SKM-1 (cell line): ENCODE results near the gene PCSK4.
"Not testable (repeated sequence)": the region's sequence is repeated elsewhere in the genome, so short reads cannot be mapped to it uniquely, and the experiment has no call there.

ENCODE experiments used
- DNase-seq: peaks from one replicate; lab custom pipeline; 2025; ENCODE audit not compliant: unreplicated experiment; lab: John Stamatoyannopoulos, UW

Gene PCSK4

GRCh38 chr19:1439525-1440417, 50.4 kb downstream of the PCSK4 start:
- not testable (repeated sequence) for DNase-seq

- DNase-seq: no peak
Measured at GRCh38 chr19:1438933-1439354, 51.2 kb downstream of the PCSK4 start.

- DNase-seq: peak; percentile 92
Measured at GRCh38 chr19:1438035-1438932, 51.9 kb downstream of the PCSK4 start, which contains the start of gene RPS15. Gene RPS15 (plus strand): TSS chr19:1438396. CDS start chr19:1438426, 30 bp downstream.

- no peak for DNase-seq
Measured at GRCh38 chr19:1437609-1438008, 52.5 kb downstream of the PCSK4 start.

- no peak for DNase-seq
Measured at GRCh38 chr19:1435378-1435989, 54.7 kb downstream of the PCSK4 start.

- no peak for DNase-seq
Measured at GRCh38 chr19:1434577-1435060, 55.5 kb downstream of the PCSK4 start.

- no peak for DNase-seq
Measured at GRCh38 chr19:1434040-1434366, 56.1 kb downstream of the PCSK4 start.

GRCh38 chr19:1433119-1434039, 56.8 kb downstream of the PCSK4 start:
- no peak for DNase-seq

GRCh38 chr19:1432507-1432887, 57.7 kb downstream of the PCSK4 start:
- DNase-seq: no peak

GRCh38 chr19:1431759-1432506, 58.2 kb downstream of the PCSK4 start:
- no peak for DNase-seq
